Sigmoid colon (tissue), 7 donors: Measurements from ENCODE around the gene NATD1. TPM values are rescaled to one million over a fixed set of nuclear protein-coding genes. Genes with fewer than 3 reads are reported as not detected.

ENCODE experiments used
- DNase-seq: peaks from one replicate; pipeline ENCODE4 v3.0.0-alpha.2; 2019
- H3K27ac ChIP-seq, 4 donors: fragments of 200-600 bp; sonication (generic); one replicate each; pipeline ENCODE4 v1.5.1; 2016 to 2019; ENCODE audit warnings: mild to moderate bottlenecking in 1 of 4
- H3K27me3 ChIP-seq, 3 donors: fragments of 200-600 bp; sonication (generic); one replicate each; pipeline ENCODE4 v1.5.1; 2019; ENCODE audit warnings: mild to moderate bottlenecking in 1 of 3
- H3K36me3 ChIP-seq, 4 donors: fragments of 200-600 bp; sonication (generic); one replicate each; pipeline ENCODE4 v1.5.1; 2016 to 2019
- H3K4me1 ChIP-seq, 4 donors: fragments of 200-600 bp; sonication (generic); one replicate each; pipeline ENCODE4 v1.5.1; 2017 to 2019
- H3K4me3 ChIP-seq, 4 donors: fragments of 200-600 bp; sonication (generic); one replicate each; pipeline ENCODE4 v1.5.1; 2017 to 2019; ENCODE audit warnings: mild to moderate bottlenecking in 2 of 4, moderate library complexity in 1 of 4
- H3K9me3 ChIP-seq, 4 donors: fragments of 200-600 bp in 3 of 4; sonication (generic) in 3 of 4; one replicate each; pipeline versions ENCODE4 v1.5.1 to v1.6.1; 2013 to 2019
- CTCF ChIP-seq, 4 experiments: fragments of 450-650 bp in 3 of 4; fragments of 200-600 bp in 1 of 4; IDR thresholded peaks; one replicate each; pipeline ENCODE4 v1.5.1; 2016 to 2019; ENCODE audit warnings: antibody characterized with exemption in 4 of 4, mild to moderate bottlenecking in 3 of 4, moderate library complexity in 2 of 4
- EP300 ChIP-seq, 4 donors: sonication (generic); formaldehyde crosslinking; IDR thresholded peaks; one replicate each; pipeline ENCODE4 v1.6.1; 2017; ENCODE audit warnings: antibody characterized with exemption in 4 of 4
- POLR2A ChIP-seq, 2 donors: fragments of 450-650 bp; IDR thresholded peaks; one replicate each; pipeline ENCODE4 v1.6.1; 2016; ENCODE audit warnings: antibody characterized with exemption in 2 of 2, mild to moderate bottlenecking in 2 of 2, moderate library complexity in 2 of 2
- POLR2AphosphoS5 ChIP-seq, 4 donors: sonication (generic); formaldehyde crosslinking; IDR thresholded peaks; one replicate each; pipeline ENCODE4 v1.6.1; 2017; ENCODE audit warnings: antibody characterized with exemption in 4 of 4
- WGBS, 2 donors: extraction: QIAGEN DNeasy Blood & Tissue Kit; methylation state at CpG; one replicate each; pipeline ENCODE4 v1.1.7; 2013; 5-methylcytosine and 5-hydroxymethylcytosine counted together
- intact Hi-C: fragments of 100-400 bp; cut with DNase I; formaldehyde crosslinking; loops from one replicate; pipeline ENCODE4 v1.15.1; 2023
- polyA plus RNA-seq, 3 donors: library from polyadenylated mRNA; stranded (reverse); fragments of 200-250 nt; gene quantifications; one replicate each; pipeline ENCODE4 v1.2.3, GENCODE V29; 2013
- total RNA-seq, 4 donors: library from RNA; depleted of rRNA; stranded (reverse); fragments of >200 nt; gene quantifications; one replicate each; pipeline ENCODE4 v1.1.0, GENCODE V29; 2016
- donor health status: healthy with polysubstance abuse.
- donor health status: Bipolar disorder and iron deficiency.
- donor health status: healthy.

Gene NATD1
- total and polyA plus RNA-seq, 7 donors, result 2.5 to 13.8 (median 6.8) TPM

GRCh38 chr17:21279582-21279981 lies 26.4 kb upstream of the NATD1 start:
- TF ChIP-seq POLR2AphosphoS5 (IDR thresholded peaks at IDR 0.05) (no peak), CTCF (IDR thresholded peaks at IDR 0.05) (no peak), EP300 (IDR thresholded peaks at IDR 0.05) (no peak), POLR2A (IDR thresholded peaks at IDR 0.05) (no peak)
- intact Hi-C loops, result no loop called here
- DNase-seq, result no peak
- Histone ChIP-seq H3K4me3 (no peak overlapping the region), H3K9me3 (no peaks in the 10 kb centered on the region), H3K4me1 (peaks cover 0 to 49% (median 41%) of the 10 kb centered on the region in 4 donors), H3K27me3 (no peaks in the 10 kb centered on the region), H3K36me3 (no peaks in the 10 kb centered on the region), H3K27ac (peak overlapping the region in 1 of 4 donors; percentile 45)
- WGBS, 2 donors, result 82 to 85% methylated on average over 6 of the region's 6 CpGs

DNA sequence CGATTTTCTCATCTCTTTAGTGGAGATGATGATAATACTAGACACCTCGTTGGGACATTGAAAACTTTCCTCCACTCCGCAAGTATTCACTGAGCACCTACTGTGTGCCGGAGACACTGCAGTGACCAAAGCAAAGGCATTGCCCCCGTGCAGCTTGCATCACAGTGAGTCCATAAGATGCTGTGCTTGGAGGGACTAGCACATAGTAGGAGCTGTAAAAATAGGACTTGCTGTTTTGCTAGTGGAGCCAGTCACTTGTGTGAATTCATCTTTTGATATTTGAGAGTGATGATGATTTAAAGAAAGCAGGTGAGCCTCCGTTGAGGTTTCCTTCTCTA lies 26.0 kb upstream of the NATD1 start:
- Histone ChIP-seq H3K27me3 (no peaks in the 10 kb centered on the region), H3K27ac (no peak overlapping the region), H3K4me3 (no peak overlapping the region), H3K4me1 (peaks cover 0 to 49% (median 41%) of the 10 kb centered on the region in 4 donors), H3K9me3 (no peaks in the 10 kb centered on the region), H3K36me3 (no peaks in the 10 kb centered on the region)
- TF ChIP-seq EP300 (IDR thresholded peaks at IDR 0.05) (no peak), POLR2A (IDR thresholded peaks at IDR 0.05) (no peak), POLR2AphosphoS5 (IDR thresholded peaks at IDR 0.05) (no peak), CTCF (IDR thresholded peaks at IDR 0.05) (no peak)
- intact Hi-C loops, result no loop called here
- no peak for DNase-seq
- 78 to 91% methylated on average over 6 of the region's 6 CpGs for WGBS, 2 donors

GRCh38 chr17:21278450-21279197 lies 25.4 kb upstream of the NATD1 start:
- Histone ChIP-seq H3K27me3 (no peaks in the 10 kb centered on the region), H3K4me1 (peaks cover 0 to 44% (median 36%) of the 10 kb centered on the region in 4 donors), H3K4me3 (no peak overlapping the region), H3K36me3 (no peaks in the 10 kb centered on the region), H3K27ac (peak overlapping the region in 1 of 4 donors; percentile 23), H3K9me3 (no peaks in the 10 kb centered on the region)
- intact Hi-C loops, result no loop called here
- DNase-seq, result no peak
- 40 to 63% methylated on average over 8 of the region's 8 CpGs for WGBS, 2 donors
- no peak for TF ChIP-seq POLR2A (IDR thresholded peaks at IDR 0.05)
- TF ChIP-seq CTCF (IDR thresholded peaks at IDR 0.05), result no peak
- TF ChIP-seq EP300 (IDR thresholded peaks at IDR 0.05), result no peak
- TF ChIP-seq POLR2AphosphoS5 (IDR thresholded peaks at IDR 0.05), result no peak

- no peaks in the 10 kb centered on the region for H3K36me3 ChIP-seq
- TF ChIP-seq POLR2A (IDR thresholded peaks at IDR 0.05) (no peak), CTCF (IDR thresholded peaks at IDR 0.05) (no peak), POLR2AphosphoS5 (IDR thresholded peaks at IDR 0.05) (no peak), EP300 (IDR thresholded peaks at IDR 0.05) (no peak)
- H3K9me3 ChIP-seq, result no peaks in the 10 kb centered on the region
- no peak overlapping the region for H3K27ac ChIP-seq
- 97% methylated on average over 3 of the region's 3 CpGs for WGBS, 2 donors
- H3K4me3 ChIP-seq, result no peak overlapping the region
- peaks cover 0 to 33% (median 25%) of the 10 kb centered on the region in 4 donors for H3K4me1 ChIP-seq
- intact Hi-C loops, result no loop called here
- DNase-seq, result no peak
- H3K27me3 ChIP-seq, result no peaks in the 10 kb centered on the region
These were observed 24.1 kb upstream of the NATD1 start for GRCh38 chr17:21277332-21277731.

DNA sequence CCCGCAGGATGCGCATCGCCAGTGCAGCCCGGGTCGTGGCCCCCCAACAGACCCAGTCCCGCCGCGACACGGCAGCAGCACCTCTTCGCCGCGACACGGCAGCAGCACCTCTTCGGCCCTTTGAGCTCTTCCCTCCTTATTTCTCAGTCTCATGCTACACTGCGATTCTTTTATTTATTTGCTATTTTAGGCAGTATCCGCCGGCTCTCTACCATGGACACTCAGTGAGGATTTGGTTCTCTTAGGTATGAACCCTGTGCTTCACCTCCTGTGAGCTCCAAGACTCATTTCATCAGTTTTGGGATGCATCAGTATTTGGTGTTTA lies 23.0 kb upstream of the NATD1 start:
- intact Hi-C loops, result no loop called here
- Histone ChIP-seq H3K4me3 (peak overlapping the region; percentile 54 to 67 (median 64)), H3K9me3 (no peaks in the 10 kb centered on the region), H3K27me3 (no peaks in the 10 kb centered on the region), H3K36me3 (no peaks in the 10 kb centered on the region), H3K4me1 (peaks cover 0 to 24% (median 17%) of the 10 kb centered on the region in 4 donors), H3K27ac (peak overlapping the region; percentile 57 to 87 (median 78))
- no peak for DNase-seq
- TF ChIP-seq EP300 (IDR thresholded peaks at IDR 0.05) (no peak), CTCF (IDR thresholded peaks at IDR 0.05) (no peak), POLR2AphosphoS5 (IDR thresholded peaks at IDR 0.05) (no peak), POLR2A (IDR thresholded peaks at IDR 0.05) (no peak)
- WGBS, 2 donors, result 15 to 24% methylated on average over 17 of the region's 17 CpGs
